Mesenchymal stem cell (in vitro differentiated cells and primary cell): ENCODE results near the gene OGFR.
A peak's percentile ranks its signal among the peaks of the same experiment; 100 is the strongest.

Experiments
- DNase-seq: peaks from one replicate; pipeline ENCODE4 v3.0.0-alpha.2; 2013
- H2AFZ ChIP-seq: one replicate; pipeline ENCODE4 v1.6.1; 2013; ENCODE audit warnings: low read depth, mild to moderate bottlenecking, control low read depth, inconsistent platforms, low read length, moderate library complexity
- H2AK5ac ChIP-seq: 2 replicates; pipeline ENCODE4 v1.6.1; 2013; ENCODE audit warnings: low read length, moderate library complexity, mild to moderate bottlenecking, inconsistent platforms; ENCODE audit not compliant: severe bottlenecking
- H2BK120ac ChIP-seq: one replicate; pipeline ENCODE4 v1.6.1; 2013; ENCODE audit warnings: low read depth, mild to moderate bottlenecking, inconsistent platforms, low read length, moderate library complexity
- H2BK12ac ChIP-seq, 2 experiments: one replicate each; pipeline ENCODE4 v1.6.1; 2013; ENCODE audit warnings: inconsistent platforms in 2 of 2, low read length in 2 of 2, mild to moderate bottlenecking in 2 of 2, moderate library complexity in 2 of 2, control low read depth in 1 of 2
- H2BK15ac ChIP-seq: one replicate; pipeline ENCODE4 v1.6.1; 2013; ENCODE audit warnings: mild to moderate bottlenecking, low read depth, inconsistent platforms; ENCODE audit not compliant: poor library complexity, severe bottlenecking
- H2BK5ac ChIP-seq: 2 replicates; pipeline ENCODE4 v1.6.1; 2013; ENCODE audit warnings: low read depth, mild to moderate bottlenecking, low read length, control low read depth, inconsistent platforms; ENCODE audit not compliant: poor library complexity, severe bottlenecking
- H3K14ac ChIP-seq, 2 experiments: one replicate each; pipeline ENCODE4 v1.6.1; 2013; ENCODE audit warnings: inconsistent platforms in 2 of 2, low read length in 2 of 2, control low read depth in 1 of 2, mild to moderate bottlenecking in 1 of 2, moderate library complexity in 1 of 2
- H3K18ac ChIP-seq, 2 experiments: one replicate each; pipeline ENCODE4 v1.6.1; 2013; ENCODE audit warnings: inconsistent platforms in 2 of 2, low read length in 2 of 2, control low read depth in 1 of 2, low read depth in 1 of 2, mild to moderate bottlenecking in 1 of 2
- H3K23ac ChIP-seq, 2 experiments: one replicate each; pipeline ENCODE4 v1.6.1; 2013; ENCODE audit warnings: inconsistent platforms in 2 of 2, low read length in 2 of 2, mild to moderate bottlenecking in 2 of 2, moderate library complexity in 2 of 2, control low read depth in 1 of 2
- H3K27ac ChIP-seq: 2 replicates; pipeline ENCODE4 v1.5.1; 2013; ENCODE audit warnings: mild to moderate bottlenecking, moderate library complexity, low read length, control low read depth, inconsistent platforms; ENCODE audit not compliant: poor library complexity, severe bottlenecking
- H3K27me3 ChIP-seq, 2 experiments: 2 replicates each; pipeline versions ENCODE4 v1.6.1 to v1.7.0; 2013; ENCODE audit warnings: low read length in 2 of 2, mild to moderate bottlenecking in 2 of 2, moderate library complexity in 2 of 2, control low read depth in 1 of 2, inconsistent platforms in 1 of 2; ENCODE audit not compliant: control insufficient read depth in 1 of 2, insufficient read depth in 1 of 2
- H3K36me3 ChIP-seq, 2 experiments: 2 replicates each; pipeline versions ENCODE4 v1.6.1 to v1.7.0; 2013; ENCODE audit warnings: low read length in 2 of 2, control low read depth in 1 of 2, inconsistent platforms in 1 of 2, low read depth in 1 of 2, mild to moderate bottlenecking in 1 of 2; ENCODE audit not compliant: insufficient read depth in 2 of 2, control insufficient read depth in 1 of 2
- H3K4ac ChIP-seq, 2 experiments: one replicate each; pipeline ENCODE4 v1.6.1; 2013; ENCODE audit warnings: inconsistent platforms in 2 of 2, low read length in 2 of 2, mild to moderate bottlenecking in 2 of 2, moderate library complexity in 2 of 2, control low read depth in 1 of 2, low read depth in 1 of 2
- H3K4me1 ChIP-seq: 2 replicates; pipeline ENCODE4 v1.6.1; 2013; ENCODE audit warnings: low read depth, low read length, control low read depth; ENCODE audit not compliant: control insufficient read depth, insufficient read depth
- H3K4me2 ChIP-seq: 2 replicates; pipeline ENCODE4 v1.6.1; 2013; ENCODE audit warnings: low read length, mild to moderate bottlenecking, inconsistent platforms; ENCODE audit not compliant: poor library complexity, severe bottlenecking
- H3K4me3 ChIP-seq, 2 experiments: 2 replicates each; pipeline versions ENCODE4 v1.5.1 to v1.7.0; 2013; ENCODE audit warnings: low read length in 2 of 2, mild to moderate bottlenecking in 2 of 2, control low read depth in 1 of 2, low read depth in 1 of 2; ENCODE audit not compliant: insufficient read depth in 1 of 2
- H3K79me1 ChIP-seq: replicated peaks from 2 replicates; pipeline ENCODE4 v1.6.1; 2013; ENCODE audit warnings: mild to moderate bottlenecking, control low read depth, low read length, inconsistent platforms; ENCODE audit not compliant: poor library complexity, severe bottlenecking
- H3K9ac ChIP-seq: 2 replicates; pipeline ENCODE4 v1.7.0; 2013; ENCODE audit warnings: mild to moderate bottlenecking, low read length, moderate library complexity
- H3K9me3 ChIP-seq: 2 replicates; pipeline ENCODE4 v1.7.0; 2013; ENCODE audit warnings: mild to moderate bottlenecking, low read length; ENCODE audit not compliant: control insufficient read depth
- H4K8ac ChIP-seq: one replicate; pipeline ENCODE4 v1.6.1; 2013; ENCODE audit warnings: inconsistent platforms, mild to moderate bottlenecking, low read length, moderate library complexity
- H4K91ac ChIP-seq: one replicate; pipeline ENCODE4 v1.6.1; 2013; ENCODE audit warnings: mild to moderate bottlenecking, low read length, inconsistent platforms
- WGBS: methylation state at CpG from one replicate; pipeline ENCODE4 v1.1.7; 2013; ENCODE audit warnings: mixed read lengths; 5-methylcytosine and 5-hydroxymethylcytosine counted together

OGFR gene

GRCh38 chr20:62792940-62793756, 11.5 kb upstream of the OGFR start:
- H3K36me3 ChIP-seq: peaks cover 8 to 11% of the 10 kb centered on the region in 2 experiments
- H4K91ac ChIP-seq: peak overlapping the region; percentile 99
- H3K23ac ChIP-seq: no peak overlapping the region
- H3K4ac ChIP-seq: peak overlapping the region; percentile 93 to 96
- no peak overlapping the region for H3K27ac ChIP-seq
- H3K18ac ChIP-seq: peak overlapping the region; percentile 96 to 97
- H2BK120ac ChIP-seq: no peak overlapping the region
- H2AFZ ChIP-seq: peak overlapping the region; percentile 79
- H3K4me2 ChIP-seq: no peak overlapping the region
- no peak overlapping the region for H2BK5ac ChIP-seq
- H3K27me3 ChIP-seq: peaks cover 10 to 15% of the 10 kb centered on the region in 2 experiments
- H3K79me1 ChIP-seq: peaks cover 10% of the 10 kb centered on the region
- no peak for DNase-seq
- peak overlapping the region in 1 of 2 experiments; percentile 87 for H3K14ac ChIP-seq
- H2BK12ac ChIP-seq: peak overlapping the region; percentile 82 to 96
- no peaks in the 10 kb centered on the region for H3K9me3 ChIP-seq
- no peak overlapping the region for H2BK15ac ChIP-seq
- H3K4me3 ChIP-seq: peak overlapping the region in 1 of 2 experiments; percentile 69
- 85% methylated on average over 22 of the region's 22 CpGs for WGBS
- peak overlapping the region; percentile 99 for H4K8ac ChIP-seq
- H3K4me1 ChIP-seq: peaks cover 50% of the 10 kb centered on the region
- peak overlapping the region; percentile 38 for H2AK5ac ChIP-seq
- H3K9ac ChIP-seq: peak overlapping the region; percentile 82

GRCh38 chr20:62793757-62794006, 11.0 kb upstream of the OGFR start:
- peak overlapping the region; percentile 82 to 96 for H2BK12ac ChIP-seq
- H2BK120ac ChIP-seq: peak overlapping the region; percentile 39
- 55% methylated on average over 7 of the region's 7 CpGs for WGBS
- peak overlapping the region; percentile 99 for H4K91ac ChIP-seq
- peak overlapping the region; percentile 79 for H2AFZ ChIP-seq
- H3K4ac ChIP-seq: peak overlapping the region; percentile 93 to 96
- H3K79me1 ChIP-seq: peaks cover 12% of the 10 kb centered on the region
- peak overlapping the region; percentile 65 for H2BK15ac ChIP-seq
- peak overlapping the region; percentile 82 for H3K9ac ChIP-seq
- H2BK5ac ChIP-seq: peak overlapping the region; percentile 20
- H3K36me3 ChIP-seq: peaks cover 13 to 17% of the 10 kb centered on the region in 2 experiments
- H3K9me3 ChIP-seq: no peaks in the 10 kb centered on the region
- peak overlapping the region; percentile 26 for H3K4me2 ChIP-seq
- peak overlapping the region; percentile 38 for H2AK5ac ChIP-seq
- peak overlapping the region; percentile 96 to 97 for H3K18ac ChIP-seq
- H4K8ac ChIP-seq: peak overlapping the region; percentile 99
- H3K23ac ChIP-seq: peak overlapping the region in 1 of 2 experiments; percentile 14
- H3K27ac ChIP-seq: peak overlapping the region; percentile 8
- no peak for DNase-seq
- H3K4me1 ChIP-seq: peaks cover 50% of the 10 kb centered on the region
- peaks cover 7 to 15% of the 10 kb centered on the region in 2 experiments for H3K27me3 ChIP-seq
- peak overlapping the region in 1 of 2 experiments; percentile 87 for H3K14ac ChIP-seq
- H3K4me3 ChIP-seq: peak overlapping the region; percentile 5 to 69

- Histone ChIP-seq H3K4me3 (peak overlapping the region; percentile 51 to 87), H2AFZ (peak overlapping the region; percentile 79), H3K4me2 (peak overlapping the region; percentile 96), H3K27me3 (peaks cover 2 to 10% of the 10 kb centered on the region in 2 experiments), H3K23ac (peak overlapping the region in 1 of 2 experiments; percentile 14), H3K18ac (peak overlapping the region; percentile 96 to 97), H2BK15ac (peak overlapping the region; percentile 65), H3K27ac (peak overlapping the region; percentile 15), H4K91ac (peak overlapping the region; percentile 99), H3K9ac (peak overlapping the region; percentile 85), H3K9me3 (no peaks in the 10 kb centered on the region), H2AK5ac (peak overlapping the region; percentile 38), H3K4ac (peak overlapping the region; percentile 93 to 96), H3K4me1 (peaks cover 49% of the 10 kb centered on the region), H4K8ac (peak overlapping the region; percentile 99), H2BK5ac (peak overlapping the region; percentile 20), H2BK120ac (peak overlapping the region; percentile 39), H3K36me3 (peaks cover 18 to 21% of the 10 kb centered on the region in 2 experiments), H2BK12ac (peak overlapping the region; percentile 82 to 96), H3K14ac (peak overlapping the region in 1 of 2 experiments; percentile 87), H3K79me1 (peaks cover 17% of the 10 kb centered on the region)
- WGBS: 1% methylated on average over 37 of the region's 69 CpGs
- DNase-seq: peak; percentile 95
These were observed 10.5 kb upstream of the OGFR start for GRCh38 chr20:62794007-62794724.
